Heart right ventricle (tissue), 16 donors: ENCODE results near the gene ANKRD39. TPM values are rescaled to one million over a fixed set of nuclear protein-coding genes. Genes with fewer than 3 reads are reported as not detected.
A peak's percentile ranks its signal among the peaks of the same experiment; 100 is the strongest.

Source experiments
- ATAC-seq, 8 donors: fragments of 200-7000 bp; cut with Tn5 transposase; one replicate each; pipeline ENCODE4 v1.9.1; 2020; ENCODE audit warnings: mild to moderate bottlenecking in 8 of 8, moderate library complexity in 8 of 8, moderate number of reproducible peaks in 1 of 8
- DNase-seq, 2 donors: peaks; one replicate each; pipeline ENCODE4 v3.0.0-alpha.2; 2020
- H3K27ac ChIP-seq, 10 donors: fragments of 200-600 bp; sonication (generic) in 2 of 10; one replicate each; pipeline versions ENCODE4 v1.5.0 to v1.8.0; 2020 to 2022; ENCODE audit warnings: mild to moderate bottlenecking in 3 of 10
- H3K27me3 ChIP-seq, 7 donors: fragments of 200-600 bp; one replicate each; pipeline ENCODE4 v1.8.0; 2021 to 2022; ENCODE audit warnings: mild to moderate bottlenecking in 2 of 7
- H3K36me3 ChIP-seq, 9 donors: fragments of 200-600 bp; sonication (generic) in 1 of 9; one replicate each; pipeline versions ENCODE4 v1.5.0 to v1.8.0; 2020 to 2022; ENCODE audit warnings: mild to moderate bottlenecking in 2 of 9
- H3K4me1 ChIP-seq, 9 donors: fragments of 200-600 bp; sonication (generic) in 1 of 9; one replicate each; pipeline versions ENCODE4 v1.5.0 to v1.8.0; 2020 to 2022; ENCODE audit warnings: mild to moderate bottlenecking in 4 of 9
- H3K4me3 ChIP-seq, 10 donors: fragments of 200-600 bp; sonication (generic) in 2 of 10; one replicate each; pipeline versions ENCODE4 v1.5.0 to v1.8.0; 2020 to 2022; ENCODE audit warnings: mild to moderate bottlenecking in 7 of 10, moderate library complexity in 2 of 10
- H3K9me3 ChIP-seq, 11 donors: fragments of 200-600 bp in 10 of 11; sonication (generic) in 2 of 11; one replicate each; pipeline versions ENCODE4 v1.5.0 to v1.8.0; 2013 to 2022; ENCODE audit warnings: mild to moderate bottlenecking in 2 of 11, control low read depth in 1 of 11, moderate library complexity in 1 of 11
- CTCF ChIP-seq, 9 donors: fragments of 200-600 bp; sonication (generic) in 2 of 9; IDR thresholded peaks; one replicate each; pipeline versions ENCODE4 v1.5.0 to v1.8.0; 2021 to 2022; ENCODE audit warnings: antibody characterized with exemption in 9 of 9, mild to moderate bottlenecking in 5 of 9, moderate library complexity in 1 of 9
- WGBS, 2 donors: extraction: QIAGEN DNeasy Blood & Tissue Kit; methylation state at CpG; one replicate each; pipeline ENCODE4 v1.1.7; 2013; ENCODE audit warnings: inconsistent platforms in 1 of 2; 5-methylcytosine and 5-hydroxymethylcytosine counted together
- intact Hi-C, 10 donors: fragments of 100-400 bp; cut with DNase I; formaldehyde crosslinking; loops; one replicate each; pipeline versions ENCODE4 v1.11.1 to v1.14.2; 2022
- polyA plus RNA-seq, 2 donors: library from polyadenylated mRNA; stranded (reverse); fragments of 200-250 nt; gene quantifications; one replicate each; pipeline ENCODE4 v1.2.3, GENCODE V29; 2013
- total RNA-seq, 10 donors: library from RNA; stranded (reverse); fragmentation: NEBNext Ultra II Directional in 3 of 10; extraction: Animal tissue kit (Norgen Biotek cat#: 25700) in 3 of 10; gene quantifications; one replicate each; pipeline versions ENCODE4 v1.2.1 to v1.2.4, GENCODE V29; 2021 to 2023
- donor health status: Arrhythmogenic right ventricular cardiomyopathy.
- donor health status: ischemic (EF 13 %, LVEDD 7.1; RV severe dilation, severe dysfunction).
- donor health status: healthy with polysubstance abuse.
- donor health status: DM: no; HTN: yes; CAD: no.
- donor health status: DM: no; HTN: no; CAD: no.
- donor health status: ischemic (EF 25% LVEDD 6.9; RV normal size, moderate dysfunction).
- donor health status: ischemic (EF 25% LVEDD 5.7; RV mildly dilated, moderate dysfunction).
- donor health status: healthy.
- donor health status: DM: yes; HTN: yes; CAD: no.
- donor health status: Ischemic cardiomyopathy.
- donor health status: ischemic (EF 35%, LVEDD 5.7; RV mildly dilated, moderate dysfunction).
- donor health status: nonischemic (EF 11% LVEDD 7.7; RV severe dilation, severe dysfunction).
- donor health status: DM: yes; HTN: yes; CAD: no.
- donor health status: PGD.
- donor health status: ischemic (EF 29% LVEDD 5.4; RV normal size, mild dysfunction).
- donor health status: nonischemic (EF 23%, LVEDD 6.1; RV moderate dilation, normal function).

Gene ANKRD39
- total and polyA plus RNA-seq, 12 donors = 14.2 to 26.5 (median 16.4) TPM

GRCh38 chr2:96804986-96805385 lies 52.8 kb downstream of the ANKRD39 start:
- H3K27ac ChIP-seq = no peak overlapping the region
- intact Hi-C loops = loop anchor here in 4 of 10 donors (5.0 kb wide), 1 partner anchor 43 kb away; the partner anchor contains the start of gene CNNM4 (in 4 of the 4)
- H3K27me3 ChIP-seq = no peaks in the 10 kb centered on the region
- H3K4me1 ChIP-seq = peaks cover 0 to 23% (median 17%) of the 10 kb centered on the region in 9 donors
- peaks cover 0 to 64% (median 11%) of the 10 kb centered on the region in 9 donors for H3K36me3 ChIP-seq
- TF ChIP-seq CTCF (IDR thresholded peaks at IDR 0.05) = no peak
- DNase-seq = no peak
- no peak for ATAC-seq
- no peak overlapping the region for H3K4me3 ChIP-seq
- no peaks in the 10 kb centered on the region for H3K9me3 ChIP-seq

GRCh38 chr2:96802721-96803120 lies 55.1 kb downstream of the ANKRD39 start:
- no peak overlapping the region for H3K27ac ChIP-seq
- ATAC-seq = no peak
- DNase-seq = no peak
- no peaks in the 10 kb centered on the region for H3K27me3 ChIP-seq
- WGBS, 2 donors = 91 to 98% methylated on average over 7 of the region's 7 CpGs
- no peak overlapping the region for H3K4me3 ChIP-seq
- peaks cover 0 to 72% (median 27%) of the 10 kb centered on the region in 9 donors for H3K36me3 ChIP-seq
- H3K9me3 ChIP-seq = no peaks in the 10 kb centered on the region
- TF ChIP-seq CTCF (IDR thresholded peaks at IDR 0.05) = no peak
- H3K4me1 ChIP-seq = peaks cover 0 to 6% (median 4%) of the 10 kb centered on the region in 9 donors
- intact Hi-C loops = loop anchor here in 4 of 10 donors (5.0 kb wide), 1 partner anchor 40 kb away; the partner anchor contains the start of gene CNNM4 (in 4 of the 4)

GRCh38 chr2:96801786-96802595 lies 55.8 kb downstream of the ANKRD39 start:
- 83 to 84% methylated on average over 10 of the region's 10 CpGs for WGBS, 2 donors
- Histone ChIP-seq H3K9me3 (no peaks in the 10 kb centered on the region), H3K27ac (peak overlapping the region in 1 of 10 donors; percentile 26), H3K36me3 (peaks cover 0 to 78% (median 34%) of the 10 kb centered on the region in 9 donors), H3K4me1 (peaks cover 0 to 6% (median 4%) of the 10 kb centered on the region in 9 donors), H3K4me3 (no peak overlapping the region), H3K27me3 (no peaks in the 10 kb centered on the region)
- no peak for TF ChIP-seq CTCF (IDR thresholded peaks at IDR 0.05)
- ATAC-seq (peak in 1 of 8 donors; percentile 9), DNase-seq (no peak)
- intact Hi-C loops = loop anchor here in 4 of 10 donors (5.0 kb wide), 1 partner anchor 40 kb away; the partner anchor contains the start of gene CNNM4 (in 4 of the 4)

DNA sequence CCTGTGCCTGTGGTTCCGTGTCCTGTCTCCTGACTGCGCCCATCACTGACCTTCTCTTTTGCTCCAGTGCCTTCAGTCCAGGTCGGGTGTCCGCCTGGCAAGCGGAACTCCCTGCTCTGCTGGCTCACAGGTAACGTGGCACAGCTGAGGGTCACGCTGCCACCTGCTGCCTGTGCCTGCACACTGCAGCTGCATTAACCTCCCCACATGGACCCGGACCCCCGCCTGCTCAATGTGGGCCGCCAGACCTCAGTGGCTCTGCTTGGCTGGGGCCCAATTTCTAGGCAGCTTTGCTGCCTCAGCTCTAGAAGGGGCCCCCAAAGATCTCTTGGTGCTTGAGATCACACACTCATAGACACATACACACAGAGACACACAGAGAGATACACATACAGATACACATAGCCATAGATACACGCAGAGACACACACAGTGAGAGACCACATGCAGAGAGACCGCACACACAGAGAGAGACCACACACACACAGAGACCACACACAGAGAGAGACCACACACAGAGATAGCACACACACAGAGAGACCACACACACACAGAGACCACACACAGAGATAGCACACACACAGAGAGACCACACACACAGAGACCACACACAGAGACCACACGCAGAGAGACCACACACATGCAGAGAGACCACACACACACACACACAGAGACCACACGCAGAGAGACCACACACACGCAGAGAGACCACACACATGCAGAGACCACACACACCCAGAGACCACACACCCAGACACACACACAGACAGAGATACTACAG lies 56.6 kb downstream of the ANKRD39 start:
- TF ChIP-seq CTCF (IDR thresholded peaks at IDR 0.05) = peak; percentile 67 to 88 (median 83)
- intact Hi-C loops = loop anchor here in 4 of 10 donors (5.0 kb wide), 1 partner anchor 39 kb away; the partner anchor contains the start of gene CNNM4 (in 4 of the 4)
- 49 to 54% methylated on average over 15 of the region's 15 CpGs for WGBS, 2 donors
- H3K9me3 ChIP-seq = no peaks in the 10 kb centered on the region
- ATAC-seq (peak; percentile 85 to 92 (median 90)), DNase-seq (peak; percentile 64 to 75)
- peak overlapping the region in 1 of 10 donors; percentile 10 for H3K27ac ChIP-seq
- H3K4me1 ChIP-seq = peaks cover 0 to 6% (median 4%) of the 10 kb centered on the region in 9 donors
- peaks cover 0 to 81% (median 35%) of the 10 kb centered on the region in 9 donors for H3K36me3 ChIP-seq
- no peak overlapping the region for H3K4me3 ChIP-seq
- H3K27me3 ChIP-seq = no peaks in the 10 kb centered on the region
